ENCODE data around the gene VPS13D.

Gene VPS13D

DNA sequence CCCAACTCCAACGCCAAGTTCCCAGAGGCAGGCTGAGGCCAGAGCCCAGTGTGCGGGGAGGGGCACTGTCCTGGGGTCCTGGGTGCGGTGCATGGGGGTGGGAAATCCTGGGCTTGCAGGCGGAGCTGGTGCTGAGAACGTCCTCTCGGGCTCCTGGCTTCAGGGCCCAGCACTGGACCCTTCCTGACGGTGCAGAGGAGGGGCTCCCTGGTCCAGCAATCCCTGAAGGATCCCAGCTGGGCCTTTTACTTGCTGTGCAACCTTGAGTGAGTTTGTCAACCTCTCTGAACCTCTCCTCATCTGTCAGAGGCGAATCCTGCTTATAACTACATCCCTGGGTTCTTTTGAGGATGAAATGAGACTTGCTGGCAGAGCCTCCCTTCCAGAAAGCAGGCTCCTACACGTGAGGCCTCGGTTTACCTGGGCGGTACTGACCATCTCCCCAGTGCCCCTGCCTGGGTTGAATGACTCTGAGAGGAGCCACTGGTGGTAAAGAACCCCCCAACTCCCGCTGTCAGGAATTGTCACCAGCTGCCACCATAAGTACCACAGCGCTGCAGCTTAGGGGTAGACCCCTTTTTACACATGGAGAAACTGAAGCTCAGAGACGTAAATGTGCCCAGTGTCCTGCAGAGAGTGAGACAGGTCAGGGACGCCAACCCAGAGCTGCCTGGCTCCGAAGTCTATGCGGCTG lies 310.9 kb downstream of the VPS13D start:
- no peak for DNase-seq (ENCODE audit: low spot score)

DNA sequence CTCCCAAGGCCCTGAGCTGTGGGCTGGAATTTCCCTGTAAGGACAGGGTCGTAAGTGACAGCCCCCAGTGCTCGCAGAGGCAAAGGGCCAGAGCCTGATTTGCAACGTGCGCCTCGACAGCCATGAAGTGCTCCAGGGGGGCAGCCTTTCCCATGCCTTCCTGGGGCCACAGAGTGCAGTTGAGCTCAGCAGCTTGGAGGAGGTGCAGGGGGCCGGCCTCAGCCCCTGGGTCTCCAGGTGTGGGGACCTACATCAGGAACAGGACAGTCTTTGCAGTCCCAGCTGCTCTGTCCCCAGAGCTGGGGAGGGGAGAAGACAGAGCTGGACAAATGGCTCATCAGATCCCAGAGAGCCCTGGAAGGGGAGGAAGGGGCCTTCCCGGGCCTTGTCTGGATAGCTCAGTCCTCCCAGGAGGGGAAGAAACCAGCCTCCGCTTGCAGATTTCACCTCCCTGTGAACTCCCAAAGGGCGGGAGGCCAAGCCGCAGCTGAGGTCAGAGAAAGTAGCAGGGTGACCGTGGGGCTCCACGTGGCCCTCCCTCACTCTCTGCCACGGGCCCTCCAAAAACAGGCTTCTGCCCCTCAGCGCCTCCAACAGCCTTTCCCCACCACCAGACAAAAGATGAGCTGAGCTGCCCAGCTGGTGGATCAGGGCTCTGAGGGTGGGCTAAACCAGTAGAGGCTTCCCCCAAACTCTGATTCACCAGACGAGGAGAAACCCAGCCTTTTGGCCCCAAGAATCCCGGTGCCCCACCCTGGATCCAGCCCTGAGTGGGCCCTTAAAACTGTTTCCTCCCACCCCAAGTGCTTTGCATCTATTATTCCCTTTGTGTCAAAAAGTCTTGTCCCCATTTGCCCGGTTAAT lies 311.7 kb downstream of the VPS13D start:
- no peak for DNase-seq (ENCODE audit: low spot score)

DNA sequence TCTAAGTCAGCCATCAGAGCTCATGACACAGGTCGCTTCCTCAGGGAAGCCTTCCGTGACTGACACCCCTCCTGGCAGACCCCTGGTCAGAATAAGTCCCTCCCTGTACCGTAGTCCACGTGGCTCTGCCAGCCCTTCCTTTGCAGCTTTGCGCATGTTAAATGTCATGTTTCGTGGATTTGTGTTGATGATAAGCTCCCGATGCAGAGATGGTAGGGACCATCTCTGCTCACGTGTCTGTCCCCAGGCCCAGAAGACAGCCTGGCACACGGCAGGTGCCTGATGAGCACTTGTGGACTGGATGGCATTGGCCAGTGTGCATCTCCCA lies 312.3 kb downstream of the VPS13D start:
- DNase-seq (ENCODE audit: low spot score): no peak

DNA sequence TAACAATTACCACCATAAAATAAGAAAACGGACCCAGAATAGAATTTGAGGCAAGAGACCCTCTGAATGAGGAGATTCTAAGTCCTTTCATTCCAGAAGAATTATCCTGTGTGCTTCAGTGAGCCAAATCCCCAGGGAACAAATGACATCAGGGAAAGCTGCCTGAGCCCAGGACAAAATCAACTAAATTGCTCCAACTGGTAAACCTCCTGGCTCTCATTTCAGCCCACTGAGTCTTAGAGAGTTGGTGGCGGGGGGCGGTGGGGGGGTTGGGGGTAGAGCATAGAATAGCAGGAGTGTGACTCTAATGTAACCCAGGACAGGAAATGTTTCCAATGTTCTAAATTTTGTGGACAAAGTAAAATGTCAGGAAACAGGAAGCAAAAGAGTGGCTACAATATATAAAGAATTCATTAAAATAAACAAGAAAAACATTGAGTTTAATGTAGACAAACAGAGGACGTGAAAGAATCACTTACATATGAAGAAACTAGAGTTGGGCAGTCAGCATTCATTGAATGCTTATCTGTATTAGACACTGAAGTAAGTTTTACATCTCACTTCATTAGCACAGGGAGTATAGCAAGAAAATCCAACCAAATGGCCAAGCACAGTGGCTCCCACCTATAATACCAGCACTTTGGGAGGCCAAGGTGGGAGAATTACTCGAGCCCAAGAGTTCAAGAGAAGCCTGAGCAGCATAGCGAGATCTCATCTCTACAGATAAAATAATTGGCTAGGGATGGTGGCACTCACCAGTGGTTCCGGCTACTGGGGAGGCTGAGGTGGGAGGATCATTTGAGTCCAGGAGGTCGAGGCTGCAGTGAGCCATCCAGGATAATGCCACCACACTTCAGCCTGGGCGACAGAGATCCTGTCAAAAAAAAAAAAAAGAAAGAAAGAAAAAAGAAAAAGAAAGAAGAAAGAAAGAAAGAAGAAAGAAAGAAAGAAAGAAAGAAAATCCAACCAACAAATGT lies 313.1 kb downstream of the VPS13D start:
- no peak for DNase-seq (ENCODE audit: low spot score)

DNA sequence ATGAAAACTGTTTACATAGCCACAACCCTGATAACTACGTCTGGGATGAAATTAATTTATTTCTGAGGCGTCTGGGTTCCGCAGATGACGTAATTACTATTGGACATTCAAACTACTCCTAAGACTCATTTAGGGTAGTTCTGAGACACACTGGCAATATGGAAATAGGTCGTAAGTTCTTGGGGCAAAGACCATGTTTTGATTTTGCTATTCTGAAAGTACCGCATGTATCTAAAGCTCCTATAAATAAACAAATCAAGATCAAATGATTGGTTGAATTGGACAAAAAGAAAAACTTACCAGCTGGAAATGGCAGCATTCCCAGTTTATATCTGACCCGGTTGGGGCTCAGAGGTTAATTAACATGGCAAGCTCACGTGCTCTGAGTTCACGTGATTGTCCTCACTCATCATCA lies 313.9 kb downstream of the VPS13D start:
- DNase-seq (ENCODE audit: low spot score): no peak

- no peak for DNase-seq (ENCODE audit: low spot score)
These were observed 314.5 kb downstream of the VPS13D start for GRCh38 chr1:12544357-12544756.

DNA sequence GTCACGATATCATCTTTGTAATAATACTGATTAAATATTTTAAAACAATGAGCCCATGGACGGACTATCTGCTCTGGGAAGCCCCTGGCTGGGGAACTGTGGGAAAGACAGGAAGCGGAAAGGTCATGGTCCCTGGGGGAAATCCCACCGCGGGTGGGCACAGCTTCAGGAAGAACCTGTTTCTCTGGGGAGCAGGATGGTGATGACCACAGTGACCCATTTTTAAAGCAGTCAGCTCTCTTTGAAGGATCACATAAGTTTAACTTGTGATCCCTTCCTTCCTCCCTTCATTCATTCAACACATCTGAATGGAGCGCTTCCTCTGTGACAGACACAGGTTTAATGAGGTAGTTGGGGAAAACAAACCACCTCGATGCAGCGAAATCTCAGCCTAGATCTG lies 315.2 kb downstream of the VPS13D start:
- DNase-seq (ENCODE audit: low spot score): no peak

DNA sequence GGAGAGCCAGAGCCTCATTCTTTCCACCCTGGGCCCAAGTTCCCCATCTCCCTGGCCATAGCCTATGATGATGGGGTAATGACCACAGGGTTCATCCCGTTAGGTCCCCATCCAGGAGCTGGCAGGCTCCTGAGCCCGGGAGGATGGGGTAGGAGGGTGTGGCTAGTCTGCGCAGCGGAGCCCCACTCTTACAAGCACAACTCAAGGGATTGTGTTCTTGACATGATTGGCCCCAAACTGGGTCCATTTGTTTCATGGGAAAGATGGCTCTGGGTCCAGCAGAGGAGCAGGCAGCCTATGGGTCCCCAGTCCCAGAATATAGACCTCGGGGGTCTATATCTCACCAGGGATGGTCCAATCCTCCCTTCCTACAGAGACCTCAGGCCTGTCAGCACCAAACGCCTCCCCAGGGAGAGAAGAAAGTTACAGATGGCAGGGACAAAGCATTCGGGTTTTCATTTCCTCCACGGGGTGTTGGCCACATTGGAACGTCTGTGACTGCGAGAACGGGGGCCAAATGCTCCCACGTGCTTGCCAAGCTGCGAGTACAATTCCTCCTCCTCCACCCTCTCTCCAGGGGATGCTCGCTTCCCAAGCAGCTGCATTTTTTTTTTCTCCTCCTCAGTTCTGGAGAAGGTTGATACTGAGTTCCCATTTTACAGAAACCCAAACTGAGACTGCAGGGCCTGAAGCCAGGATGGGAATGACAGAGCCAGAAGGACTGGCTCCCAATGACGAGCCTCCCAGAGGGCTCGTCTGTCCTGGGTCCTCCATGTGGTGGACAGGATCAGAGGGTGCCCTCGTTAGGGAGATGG lies 317.1 kb downstream of the VPS13D start:
- no peak for DNase-seq (ENCODE audit: low spot score)

DNA sequence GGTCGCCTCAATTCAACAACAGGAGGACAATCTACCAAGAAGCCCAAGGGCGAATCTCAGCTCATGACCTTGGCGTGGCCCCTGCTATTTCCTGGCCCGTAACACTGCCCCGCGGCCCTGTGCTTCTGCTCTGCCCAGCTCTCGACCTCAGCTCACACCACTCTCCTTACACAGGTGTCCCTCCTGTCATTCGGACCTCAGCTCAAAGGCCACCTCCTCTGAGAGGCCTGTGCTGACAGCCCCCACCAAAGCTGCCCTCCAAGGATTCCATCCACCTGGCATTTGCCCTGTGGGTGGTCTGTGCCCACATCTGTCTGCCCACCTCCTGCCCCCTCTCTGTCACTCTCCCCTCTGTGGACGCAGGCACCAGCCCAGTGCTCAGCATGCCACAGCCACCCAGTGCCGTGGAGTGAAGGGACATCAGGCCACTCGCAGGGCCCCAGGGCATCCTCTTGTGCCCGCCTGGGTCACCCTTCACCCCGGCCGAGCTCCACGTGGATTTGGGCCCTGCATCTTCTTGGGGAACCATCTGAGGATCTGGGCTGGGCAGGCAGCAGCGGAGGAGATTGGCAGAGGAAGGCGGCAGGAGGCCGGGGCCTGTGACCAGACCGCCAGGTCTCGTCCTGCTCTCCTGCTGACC lies 317.9 kb downstream of the VPS13D start:
- no peak for DNase-seq (ENCODE audit: low spot score)

- DNase-seq (ENCODE audit: low spot score): no peak
These were observed 318.6 kb downstream of the VPS13D start for GRCh38 chr1:12548279-12548972.

GRCh38 chr1:12548973-12549459 lies 319.2 kb downstream of the VPS13D start:
- no peak for DNase-seq (ENCODE audit: low spot score)

DNA sequence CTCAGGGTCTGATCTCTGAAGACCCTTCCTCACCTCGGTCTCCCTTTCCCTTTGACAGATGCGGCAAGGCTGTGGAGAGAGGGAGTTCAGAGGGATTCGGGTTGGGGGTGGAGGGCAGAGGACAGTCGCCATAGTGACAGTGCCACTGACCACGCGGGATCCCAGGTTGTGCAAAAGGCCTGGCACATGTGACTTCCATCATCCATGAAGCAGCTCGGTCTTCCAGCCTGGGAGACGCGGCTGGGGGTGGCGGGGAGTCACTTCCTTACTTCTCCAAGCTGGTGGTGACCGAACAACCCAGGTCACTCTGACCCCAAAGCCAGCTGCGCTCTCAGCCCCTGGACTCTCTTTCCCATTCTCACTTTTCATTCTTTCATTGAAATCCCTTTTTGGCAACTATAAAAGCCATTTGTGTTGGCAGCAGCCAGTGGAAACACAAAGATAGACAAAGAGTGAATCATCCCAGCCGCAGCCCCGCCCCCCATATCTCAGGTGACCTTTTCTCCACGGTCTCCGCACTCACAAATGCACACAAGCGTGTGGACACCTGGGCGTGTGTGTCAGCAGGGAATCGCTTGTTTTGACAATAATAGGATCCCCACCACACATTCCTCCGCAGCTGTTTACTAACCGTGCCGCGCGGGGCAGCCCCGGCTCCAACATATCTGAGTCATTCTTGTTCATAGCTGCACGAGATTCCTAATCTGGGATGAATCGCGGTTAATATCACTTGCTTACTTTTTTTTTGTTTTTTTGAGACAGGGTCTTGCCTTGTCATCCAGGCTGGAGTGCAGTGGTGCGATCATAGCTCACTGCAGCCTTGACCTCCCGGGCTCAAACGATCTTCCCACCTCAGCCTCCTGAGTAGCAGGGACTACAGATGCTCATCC lies 319.9 kb downstream of the VPS13D start:
- DNase-seq (ENCODE audit: low spot score): no peak

GRCh38 chr1:12551584-12551983 lies 321.8 kb downstream of the VPS13D start:
- DNase-seq (ENCODE audit: low spot score): no peak

DNA sequence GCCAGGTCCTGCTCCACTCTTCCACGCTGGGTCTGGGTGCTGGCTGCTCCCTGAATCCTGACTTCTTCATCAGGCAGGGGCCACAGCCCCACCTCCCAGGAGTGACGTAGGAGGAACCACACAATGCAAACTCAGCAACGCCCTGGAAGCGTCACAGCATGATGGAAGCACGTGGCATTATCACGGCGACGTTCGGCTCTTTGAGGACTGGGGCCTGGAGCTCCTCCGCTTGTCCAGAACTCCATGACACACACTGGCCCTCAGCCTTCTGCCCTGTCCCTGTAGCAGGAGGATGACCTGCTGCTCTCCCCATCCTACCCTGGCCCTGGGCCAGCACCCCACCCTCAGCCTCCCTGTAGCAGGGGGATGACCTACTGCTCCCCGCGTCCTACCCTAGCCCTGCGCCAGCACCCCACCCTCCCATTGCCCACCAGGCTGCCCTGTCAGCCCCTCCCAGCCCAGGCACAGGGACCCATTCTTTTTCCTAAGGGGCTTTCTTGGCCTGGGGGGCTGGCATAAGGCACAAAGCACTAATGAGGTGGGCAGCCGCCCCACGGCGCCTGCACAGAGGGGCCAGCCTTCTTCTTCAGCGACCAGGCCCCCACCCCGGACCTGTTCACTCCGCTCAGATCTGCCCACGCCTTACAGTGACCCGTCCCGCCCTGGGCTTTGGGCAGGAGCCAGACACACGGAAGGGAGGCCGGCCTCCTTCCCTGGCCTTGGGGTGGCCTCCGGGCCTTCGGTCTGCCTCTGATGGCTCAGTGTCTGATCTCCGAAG lies 322.5 kb downstream of the VPS13D start:
- DNase-seq (ENCODE audit: low spot score): no peak

- DNase-seq (ENCODE audit: low spot score): no peak
These were observed 323.4 kb downstream of the VPS13D start for GRCh38 chr1:12552951-12553921.

GRCh38 chr1:12553963-12554362 lies 324.1 kb downstream of the VPS13D start:
- no peak for DNase-seq (ENCODE audit: low spot score)

Measured in globus pallidus (tissue), 1 donor.